Hepatocyte (in vitro differentiated cells): ENCODE data around the gene DYNC1LI2. TPM values are rescaled to one million over a fixed set of nuclear protein-coding genes. Genes with fewer than 3 reads are reported as not detected.

ENCODE experiments used
- DNase-seq: peaks from one replicate; pipeline ENCODE4 v3.0.0-alpha.2; 2016; ENCODE audit warnings: low spot score
- H2AFZ ChIP-seq: fragments of 200-600 bp; sonication (generic); 2 replicates; pipeline ENCODE4 v1.6.0; 2016; ENCODE audit warnings: antibody characterized with exemption, mild to moderate bottlenecking
- H3K27ac ChIP-seq: fragments of 200-600 bp; sonication (generic); 2 replicates; pipeline ENCODE4 v1.5.1; 2016; ENCODE audit warnings: mild to moderate bottlenecking
- H3K27me3 ChIP-seq: fragments of 200-600 bp; sonication (generic); 2 replicates; pipeline ENCODE4 v1.6.1; 2016
- H3K36me3 ChIP-seq: fragments of 200-600 bp; sonication (generic); replicated peaks from 2 replicates; pipeline ENCODE4 v1.5.1; 2016; ENCODE audit warnings: low read depth; ENCODE audit not compliant: insufficient read depth
- H3K4me1 ChIP-seq: fragments of 200-600 bp; sonication (generic); 2 replicates; pipeline ENCODE4 v1.5.1; 2016; ENCODE audit warnings: mild to moderate bottlenecking, moderate library complexity; ENCODE audit not compliant: insufficient read depth
- H3K4me2 ChIP-seq: fragments of 200-600 bp; sonication (generic); 2 replicates; pipeline ENCODE4 v1.6.0; 2016
- H3K4me3 ChIP-seq: fragments of 200-600 bp; sonication (generic); 2 replicates; pipeline ENCODE4 v1.5.1; 2016; ENCODE audit warnings: mild to moderate bottlenecking
- H3K79me2 ChIP-seq: fragments of 200-600 bp; sonication (generic); 2 replicates; pipeline ENCODE4 v1.6.0; 2017; ENCODE audit warnings: mild to moderate bottlenecking
- H3K9me2 ChIP-seq: fragments of 200-600 bp; sonication (generic); replicated peaks from 2 replicates; pipeline ENCODE4 v1.6.0; 2017; ENCODE audit warnings: mild to moderate bottlenecking; ENCODE audit not compliant: insufficient read depth
- H3K9me3 ChIP-seq: fragments of 200-600 bp; sonication (generic); 2 replicates; pipeline ENCODE4 v1.5.1; 2016; ENCODE audit warnings: low read depth, mild to moderate bottlenecking
- H4K20me1 ChIP-seq: fragments of 200-600 bp; sonication (generic); 2 replicates; pipeline ENCODE4 v1.6.0; 2016; ENCODE audit warnings: mild to moderate bottlenecking; ENCODE audit not compliant: insufficient read depth, poor library complexity, severe bottlenecking
- EZH2 ChIP-seq: fragments of 200-600 bp; sonication (generic); IDR thresholded peaks from 2 replicates; pipeline ENCODE4 v1.6.1; 2016; ENCODE audit warnings: antibody characterized with exemption, mild to moderate bottlenecking, borderline replicate concordance
- EZH2phosphoT487 ChIP-seq: fragments of 200-600 bp; sonication (generic); IDR thresholded peaks from one replicate; pipeline ENCODE4 v1.6.1; 2018; ENCODE audit warnings: antibody characterized with exemption, mild to moderate bottlenecking, low read depth, moderate library complexity; ENCODE audit not compliant: unreplicated experiment, severe bottlenecking
- WGBS: methylation state at CpG from one replicate; pipeline ENCODE4 v1.1.6; 2016; ENCODE audit warnings: low lambda C conversion rate; ENCODE audit errors: missing lambda C conversion rate; 5-methylcytosine and 5-hydroxymethylcytosine counted together
- polyA plus RNA-seq: library from polyadenylated mRNA; unstranded; fragments of >200 nt; fragmentation: Nextera tagmentation; extraction: Ambion mirVana; gene quantifications from 2 replicates; pipeline ENCODE4 v1.2.1, GENCODE V29; 2016
- total RNA-seq: library from RNA; depleted of rRNA; stranded (reverse); fragments of >200 nt; gene quantifications from 2 replicates; pipeline ENCODE4 v1.2.3, GENCODE V29; 2014
- TF ChIP-seq, protein P1 (sequence below): fragments of 200-600 bp; sonication (generic); IDR thresholded peaks from 2 replicates; pipeline ENCODE4 v1.5.1; 2016; ENCODE audit warnings: antibody characterized with exemption, mild to moderate bottlenecking; ENCODE audit not compliant: poor library complexity

The DYNC1LI2 gene
- total and polyA plus RNA-seq, 2 experiments from 2014 or later: 97.3 to 99.1 TPM

DNA sequence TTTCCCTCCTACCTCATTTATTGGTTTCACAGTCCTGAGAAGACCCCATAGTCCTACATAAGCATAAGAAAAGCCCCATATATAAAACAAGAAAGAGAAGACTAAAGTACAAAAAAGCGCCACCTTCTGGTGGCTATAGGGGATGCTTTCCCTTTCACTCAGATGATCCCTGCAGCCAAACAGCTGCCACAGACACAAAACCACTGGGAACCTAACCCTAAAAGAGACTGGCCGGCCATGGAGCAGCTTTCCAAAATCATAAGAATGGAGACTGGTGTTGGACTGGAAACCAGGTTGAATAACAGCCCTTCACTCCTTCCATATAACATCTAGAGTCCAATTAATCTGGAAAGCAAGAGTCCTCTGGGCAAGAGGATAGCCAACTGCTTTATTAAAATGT lies 11.4 kb downstream of the DYNC1LI2 start:
- DNase-seq: peak; percentile 41
- 51% methylated on average over 2 of the region's 2 CpGs for WGBS
- no peak for TF ChIP-seq EZH2
- TF ChIP-seq, protein P1, sequence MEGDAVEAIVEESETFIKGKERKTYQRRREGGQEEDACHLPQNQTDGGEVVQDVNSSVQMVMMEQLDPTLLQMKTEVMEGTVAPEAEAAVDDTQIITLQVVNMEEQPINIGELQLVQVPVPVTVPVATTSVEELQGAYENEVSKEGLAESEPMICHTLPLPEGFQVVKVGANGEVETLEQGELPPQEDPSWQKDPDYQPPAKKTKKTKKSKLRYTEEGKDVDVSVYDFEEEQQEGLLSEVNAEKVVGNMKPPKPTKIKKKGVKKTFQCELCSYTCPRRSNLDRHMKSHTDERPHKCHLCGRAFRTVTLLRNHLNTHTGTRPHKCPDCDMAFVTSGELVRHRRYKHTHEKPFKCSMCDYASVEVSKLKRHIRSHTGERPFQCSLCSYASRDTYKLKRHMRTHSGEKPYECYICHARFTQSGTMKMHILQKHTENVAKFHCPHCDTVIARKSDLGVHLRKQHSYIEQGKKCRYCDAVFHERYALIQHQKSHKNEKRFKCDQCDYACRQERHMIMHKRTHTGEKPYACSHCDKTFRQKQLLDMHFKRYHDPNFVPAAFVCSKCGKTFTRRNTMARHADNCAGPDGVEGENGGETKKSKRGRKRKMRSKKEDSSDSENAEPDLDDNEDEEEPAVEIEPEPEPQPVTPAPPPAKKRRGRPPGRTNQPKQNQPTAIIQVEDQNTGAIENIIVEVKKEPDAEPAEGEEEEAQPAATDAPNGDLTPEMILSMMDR: peak; percentile 59
- Histone ChIP-seq H3K4me3 (no peak overlapping the region), H3K9me3 (no peaks in the 10 kb centered on the region), H3K9me2 (no peaks in the 10 kb centered on the region), H3K36me3 (no peaks in the 10 kb centered on the region), H4K20me1 (peaks cover 30% of the 10 kb centered on the region), H3K4me2 (peak overlapping the region; percentile 15), H3K4me1 (peaks cover 17% of the 10 kb centered on the region), H3K27me3 (no peaks in the 10 kb centered on the region), H3K27ac (peak overlapping the region; percentile 82), H3K79me2 (peaks cover 88% of the 10 kb centered on the region), H2AFZ (no peak overlapping the region)

DNA sequence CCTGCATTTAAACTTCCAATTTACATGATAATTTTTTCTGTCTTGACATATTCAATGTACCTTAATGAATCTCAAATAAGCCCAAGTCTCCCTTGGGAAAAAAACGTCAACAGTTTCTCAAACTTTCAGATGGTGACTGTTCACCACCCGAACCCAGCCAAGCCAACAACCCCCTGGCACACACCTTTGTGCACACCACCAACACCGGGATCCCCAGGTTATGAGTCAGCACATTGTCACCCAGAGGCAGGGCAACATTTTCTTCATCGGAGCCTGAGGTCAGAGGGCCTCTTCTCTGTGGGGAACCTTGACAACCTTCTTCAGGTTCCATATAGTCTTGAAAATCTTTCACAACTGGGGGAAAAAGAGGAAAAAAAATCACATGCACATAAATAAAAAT lies 15.5 kb downstream of the DYNC1LI2 start:
- no peak overlapping the region for H3K27ac ChIP-seq

DNA sequence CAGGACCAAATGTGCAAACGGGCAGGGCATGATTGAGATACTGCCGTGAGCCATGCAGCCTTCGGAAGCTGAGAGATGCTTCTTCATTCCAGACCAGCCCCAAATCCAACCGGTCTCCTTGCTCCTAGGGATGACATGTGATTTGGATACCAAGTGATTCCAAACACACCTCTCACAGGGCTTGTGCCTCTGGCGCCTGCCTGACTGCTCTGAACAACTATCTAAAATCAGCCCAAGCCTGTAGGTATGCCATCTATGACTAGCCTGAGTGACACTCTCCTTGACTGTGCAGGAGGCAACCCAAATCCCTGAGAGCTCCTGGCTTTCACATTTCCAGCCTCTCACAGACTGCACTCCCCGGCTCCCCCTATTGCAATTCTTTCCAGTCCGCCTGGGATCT lies 20.3 kb downstream of the DYNC1LI2 start:
- no peaks in the 10 kb centered on the region for H3K9me3 ChIP-seq
- H3K4me2 ChIP-seq: no peak overlapping the region
- no peaks in the 10 kb centered on the region for H3K36me3 ChIP-seq
- no peak for TF ChIP-seq EZH2
- TF ChIP-seq, protein P1: no peak
- TF ChIP-seq EZH2phosphoT487: no peak
- peaks cover 10% of the 10 kb centered on the region for H3K79me2 ChIP-seq
- no peak overlapping the region for H3K4me3 ChIP-seq
- DNase-seq: no peak
- no peaks in the 10 kb centered on the region for H3K9me2 ChIP-seq
- WGBS: 86% methylated on average over 7 of the region's 7 CpGs
- no peaks in the 10 kb centered on the region for H4K20me1 ChIP-seq
- H2AFZ ChIP-seq: no peak overlapping the region
- no peak overlapping the region for H3K27ac ChIP-seq
- no peaks in the 10 kb centered on the region for H3K4me1 ChIP-seq
- H3K27me3 ChIP-seq: no peaks in the 10 kb centered on the region

More for the DNA sequence above, 15.5 kb downstream of the DYNC1LI2 start:
- Histone ChIP-seq H3K9me3 (no peaks in the 10 kb centered on the region), H3K36me3 (no peaks in the 10 kb centered on the region), H3K79me2 (peaks cover 51% of the 10 kb centered on the region), H3K4me2 (no peak overlapping the region), H3K9me2 (no peaks in the 10 kb centered on the region), H2AFZ (no peak overlapping the region), H3K4me3 (no peak overlapping the region), H4K20me1 (peaks cover 15% of the 10 kb centered on the region), H3K4me1 (peaks cover 8% of the 10 kb centered on the region), H3K27me3 (no peaks in the 10 kb centered on the region)
- TF ChIP-seq EZH2 (no peak), EZH2phosphoT487 (no peak)
- TF ChIP-seq, protein P1: no peak
- WGBS: 93% methylated on average over 4 of the region's 4 CpGs
- no peak for DNase-seq

DNA sequence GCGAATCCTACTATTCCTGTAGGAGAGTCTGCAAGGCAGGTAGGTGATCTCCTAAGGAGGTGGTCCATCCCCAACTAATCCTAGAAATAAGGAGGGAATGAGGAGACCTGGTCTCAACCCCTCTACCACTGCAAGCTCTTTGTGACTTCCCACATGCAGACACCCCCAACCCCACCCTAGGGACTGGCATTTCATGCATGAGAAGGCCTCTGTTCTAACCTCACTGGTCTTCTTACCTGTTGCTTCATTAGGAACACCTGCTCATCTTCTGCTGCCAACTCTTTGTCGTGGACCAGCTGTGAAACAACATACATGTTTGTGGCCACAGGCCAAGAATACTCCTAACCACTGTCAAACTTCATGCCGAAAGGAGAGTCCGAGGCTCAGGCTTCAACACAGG lies 22.6 kb downstream of the DYNC1LI2 start:
- H3K4me3 ChIP-seq: no peak overlapping the region
- H4K20me1 ChIP-seq: no peaks in the 10 kb centered on the region
- peaks cover 8% of the 10 kb centered on the region for H3K36me3 ChIP-seq
- TF ChIP-seq, protein P1: no peak
- TF ChIP-seq EZH2phosphoT487 (no peak), EZH2 (no peak)
- no peaks in the 10 kb centered on the region for H3K9me2 ChIP-seq
- DNase-seq: no peak
- WGBS: 91% methylated on average over 4 of the region's 4 CpGs
- H3K27ac ChIP-seq: no peak overlapping the region
- no peaks in the 10 kb centered on the region for H3K9me3 ChIP-seq
- no peaks in the 10 kb centered on the region for H3K4me1 ChIP-seq
- H2AFZ ChIP-seq: no peak overlapping the region
- H3K79me2 ChIP-seq: peaks cover 2% of the 10 kb centered on the region
- no peaks in the 10 kb centered on the region for H3K27me3 ChIP-seq
- H3K4me2 ChIP-seq: no peak overlapping the region
